GM08714 (cell line): ENCODE measurements around the gene MMADHC.
A peak's percentile ranks its signal among the peaks of the same experiment; 100 is the strongest.

Source experiments
- H3K4me3 ChIP-seq: fragments of 200-500 bp; sonication (Bioruptor generic); 2 replicates; pipeline ENCODE4 v1.5.1; 2014; ENCODE audit warnings: mild to moderate bottlenecking, low read length, inconsistent platforms
- ZNF274 ChIP-seq: IDR thresholded peaks from 2 replicates; pipeline ENCODE4 v1.6.1; 2012; ENCODE audit warnings: mild to moderate bottlenecking, low read depth, low read length

MMADHC gene

GRCh38 chr2:149603248-149603647 lies 15.7 kb upstream of the MMADHC start:
- TF ChIP-seq ZNF274: no peak
- no peak overlapping the region for H3K4me3 ChIP-seq

- TF ChIP-seq ZNF274: no peak
- H3K4me3 ChIP-seq: no peak overlapping the region
Measured at GRCh38 chr2:149601141-149601796, 13.7 kb upstream of the MMADHC start.

- TF ChIP-seq ZNF274: no peak
- no peak overlapping the region; the same call in 1 of the 2 replicates for H3K4me3 ChIP-seq
Measured at GRCh38 chr2:149597668-149598326, 10.2 kb upstream of the MMADHC start.

DNA sequence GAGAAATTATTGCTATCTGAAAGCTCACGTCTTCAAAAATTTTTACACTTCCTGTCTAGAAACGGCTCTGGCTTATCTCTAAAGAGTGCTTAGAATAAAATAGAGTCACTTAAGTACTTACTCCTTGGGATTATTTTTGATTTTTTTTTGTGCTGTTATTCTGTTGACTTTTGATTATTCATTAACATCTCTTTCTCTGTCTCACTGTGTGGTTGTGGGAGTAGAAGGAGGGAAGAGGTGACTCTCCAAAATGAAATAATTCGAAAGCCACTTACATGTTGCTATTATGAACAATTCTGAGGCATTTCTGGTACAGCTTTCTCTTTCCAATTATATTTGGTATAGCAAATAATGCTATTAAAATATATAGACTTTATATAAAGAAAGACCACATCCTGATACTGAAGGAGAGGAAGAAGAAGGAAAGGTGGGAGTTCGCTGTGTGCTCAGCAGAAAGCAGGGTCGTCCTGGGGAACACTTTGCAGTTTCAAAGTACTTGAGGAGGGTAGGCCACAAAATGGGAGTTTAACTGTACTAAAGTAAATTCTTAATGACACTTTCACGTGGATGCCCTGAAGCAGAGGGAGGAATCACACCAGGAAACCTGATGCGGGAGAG lies 9.6 kb upstream of the MMADHC start:
- no peak overlapping the region; the same call in 1 of the 2 replicates for H3K4me3 ChIP-seq
- TF ChIP-seq ZNF274: no peak

- no peak for TF ChIP-seq ZNF274
- H3K4me3 ChIP-seq: no peak overlapping the region
Measured at GRCh38 chr2:149596471-149596870, 8.9 kb upstream of the MMADHC start.

DNA sequence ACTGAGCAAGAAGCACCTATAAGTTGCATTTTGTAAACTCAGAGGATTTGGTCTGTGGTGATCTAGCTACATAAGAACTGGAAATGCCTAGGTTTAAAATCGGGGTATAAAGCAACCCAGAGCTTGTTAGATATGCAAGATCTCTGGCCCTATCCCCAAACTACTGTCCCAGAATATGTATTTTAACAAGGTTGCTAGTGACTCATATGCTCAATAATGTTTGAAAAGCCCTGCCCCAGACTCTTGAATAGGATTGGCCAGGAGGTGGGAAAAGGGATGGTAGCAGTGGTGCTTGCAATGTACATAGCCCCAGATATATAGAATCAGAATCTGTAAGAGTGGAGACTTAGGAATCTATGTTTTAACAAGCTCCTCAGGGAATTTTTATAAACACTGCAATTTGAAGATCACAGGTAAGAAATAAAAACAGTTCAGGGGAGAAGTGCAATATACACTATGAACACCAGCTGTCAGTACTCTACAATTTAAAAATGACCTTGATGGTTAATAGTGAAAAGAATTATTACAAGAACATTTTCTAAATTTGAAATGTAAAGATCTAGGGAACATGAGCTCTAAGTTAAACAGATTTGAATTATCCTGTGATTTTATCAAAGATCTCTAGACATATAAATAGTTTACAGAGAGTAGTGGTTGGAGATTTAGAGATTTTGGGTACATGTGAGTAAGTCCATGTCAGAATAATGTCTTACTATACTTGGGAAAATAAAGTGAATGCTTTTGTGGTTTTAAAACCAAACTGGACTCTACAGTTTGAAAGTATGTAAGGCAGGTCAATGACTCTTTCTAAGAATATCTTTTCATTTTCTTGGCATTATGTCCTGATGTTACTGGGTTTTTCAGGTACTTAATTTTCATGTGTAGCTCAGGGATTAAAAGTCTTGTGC lies 7.7 kb upstream of the MMADHC start:
- no peak overlapping the region for H3K4me3 ChIP-seq
- TF ChIP-seq ZNF274: no peak

DNA sequence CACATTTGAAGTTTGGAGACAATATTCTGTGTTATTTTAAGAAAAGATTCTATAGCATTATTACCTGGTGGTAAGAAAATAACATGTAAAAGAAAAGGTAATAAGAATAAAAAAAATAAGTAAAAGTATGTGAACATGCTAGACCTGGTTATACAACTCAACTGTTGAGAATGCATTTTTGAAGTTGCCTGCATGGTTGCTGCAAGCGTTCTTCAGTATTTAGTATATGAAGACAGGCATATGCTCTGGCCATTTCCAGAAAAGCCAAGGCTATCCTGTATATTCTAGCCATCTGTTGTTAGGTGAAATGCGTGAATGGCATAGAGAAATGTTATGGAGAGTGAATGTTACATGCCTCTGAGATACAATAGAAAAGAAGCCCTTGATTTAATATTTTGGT lies 6.8 kb upstream of the MMADHC start:
- H3K4me3 ChIP-seq: no peak overlapping the region
- TF ChIP-seq ZNF274: no peak

- no peak for TF ChIP-seq ZNF274
- peak overlapping the region; percentile 92 for H3K4me3 ChIP-seq
Measured at GRCh38 chr2:149587950-149588487, 444 bp upstream of the MMADHC start.

GRCh38 chr2:149586898-149587219 lies 716 bp downstream of the MMADHC start:
- H3K4me3 ChIP-seq: peak overlapping the region; percentile 92
- no peak for TF ChIP-seq ZNF274

GRCh38 chr2:149586063-149586462 lies 1.5 kb downstream of the MMADHC start:
- peak overlapping the region; percentile 92 for H3K4me3 ChIP-seq
- no peak for TF ChIP-seq ZNF274

DNA sequence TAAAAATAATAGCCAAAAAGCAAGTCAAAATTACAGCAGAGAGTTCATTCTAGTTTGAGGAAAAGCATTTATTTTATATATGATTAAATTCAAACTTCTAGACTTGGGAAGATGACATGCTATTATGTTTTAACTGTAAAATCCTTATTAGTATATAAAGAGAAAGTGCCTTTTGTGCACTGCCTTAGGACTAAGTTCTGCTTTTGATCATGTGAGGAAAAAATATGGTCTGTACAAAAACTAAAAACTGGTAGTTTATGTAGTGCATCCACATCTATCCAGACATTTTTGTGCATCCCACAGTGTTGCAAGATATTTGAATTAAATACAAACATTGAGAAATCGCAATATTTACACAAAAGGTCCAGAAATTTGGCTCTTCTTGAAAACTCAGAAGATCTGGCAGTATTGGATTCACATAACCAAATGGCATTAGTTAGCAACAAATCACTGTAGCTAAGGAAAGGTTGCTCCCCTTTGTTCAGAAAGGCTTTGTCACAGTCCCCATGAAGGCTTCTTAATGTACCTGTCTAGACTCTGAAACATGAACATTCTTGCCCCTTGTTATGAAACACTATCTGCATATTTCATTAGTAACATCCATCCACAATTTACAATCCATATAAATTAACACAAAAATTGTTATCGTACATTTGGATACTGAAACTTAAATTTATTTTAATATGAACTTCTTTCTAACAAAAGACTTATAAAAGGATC lies 2.2 kb downstream of the MMADHC start:
- no peak for TF ChIP-seq ZNF274
- no peak overlapping the region; the same call in 1 of the 2 replicates for H3K4me3 ChIP-seq

DNA sequence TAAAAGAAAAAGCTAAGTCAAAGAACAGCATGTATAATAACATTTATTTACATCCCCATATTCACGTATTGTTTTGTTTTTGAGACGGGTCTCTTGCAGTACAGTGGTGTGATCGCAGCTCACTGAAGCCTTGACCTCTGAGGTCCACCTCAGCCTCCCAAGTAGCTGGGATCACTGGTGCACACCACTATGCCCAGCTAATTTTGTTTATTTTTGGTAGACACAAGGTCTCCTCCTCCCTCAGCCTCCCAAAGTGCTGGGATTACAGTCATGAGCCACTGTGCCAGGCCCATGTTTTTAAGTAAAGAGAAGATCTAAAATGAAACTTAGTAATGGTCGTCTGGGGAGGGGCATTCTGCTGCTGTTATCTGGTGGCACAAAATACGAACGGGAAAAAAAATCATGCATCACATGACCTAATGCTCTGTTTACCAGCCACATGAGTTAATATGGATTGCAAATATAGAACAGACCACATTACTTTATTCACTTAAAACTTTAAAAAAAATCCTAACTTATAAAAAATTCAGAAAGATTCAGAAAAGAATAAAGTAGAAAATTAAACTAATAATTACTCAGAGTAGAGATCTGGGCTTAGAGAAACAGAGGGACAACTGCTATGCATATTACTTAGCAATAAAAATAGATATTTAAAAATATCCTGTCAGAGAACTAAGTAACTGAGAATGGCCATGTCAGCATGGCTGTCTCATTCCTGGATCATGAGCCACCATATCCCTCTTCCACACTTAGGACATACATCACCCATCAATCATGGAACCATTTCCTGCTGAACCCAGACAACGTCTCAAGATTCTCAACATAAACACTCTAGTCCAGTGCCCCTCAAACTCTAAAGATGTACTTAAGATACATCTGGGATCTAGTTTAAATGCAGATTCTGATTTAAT lies 7.3 kb downstream of the MMADHC start:
- no peak for TF ChIP-seq ZNF274
- no peak overlapping the region for H3K4me3 ChIP-seq
